ENCODE results near the gene KCNMB2.
"Not testable (repeated sequence)": the region's sequence is repeated elsewhere in the genome, so short reads cannot be mapped to it uniquely, and the experiment has no call there.

KCNMB2 gene

GRCh38 chr3:178859900-178860436, 323.7 kb downstream of the KCNMB2 start:
- not testable (repeated sequence) for DNase-seq (ENCODE audit: low read depth, low spot score)

DNA sequence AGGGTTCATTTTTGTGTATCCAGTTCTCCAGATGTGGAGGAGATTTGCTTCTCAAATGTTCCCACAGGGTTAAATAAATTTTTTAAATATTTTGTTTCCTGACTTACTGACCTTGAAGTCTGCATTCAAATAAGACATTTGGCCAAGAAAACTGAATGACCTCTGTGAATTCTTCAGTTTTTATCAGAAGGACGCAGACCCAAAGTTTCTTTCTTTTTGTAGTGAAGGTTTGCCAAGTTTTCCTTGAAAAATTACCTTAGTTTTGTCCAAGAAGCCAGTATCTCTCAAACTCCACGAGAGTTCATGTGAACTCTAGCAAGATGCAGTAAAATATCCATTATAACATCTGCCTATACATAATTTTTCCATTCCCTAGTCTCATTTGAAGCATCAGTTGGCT, 332.4 kb downstream of the KCNMB2 start:
- no peak for DNase-seq (ENCODE audit: low read depth, low spot score)

DNA sequence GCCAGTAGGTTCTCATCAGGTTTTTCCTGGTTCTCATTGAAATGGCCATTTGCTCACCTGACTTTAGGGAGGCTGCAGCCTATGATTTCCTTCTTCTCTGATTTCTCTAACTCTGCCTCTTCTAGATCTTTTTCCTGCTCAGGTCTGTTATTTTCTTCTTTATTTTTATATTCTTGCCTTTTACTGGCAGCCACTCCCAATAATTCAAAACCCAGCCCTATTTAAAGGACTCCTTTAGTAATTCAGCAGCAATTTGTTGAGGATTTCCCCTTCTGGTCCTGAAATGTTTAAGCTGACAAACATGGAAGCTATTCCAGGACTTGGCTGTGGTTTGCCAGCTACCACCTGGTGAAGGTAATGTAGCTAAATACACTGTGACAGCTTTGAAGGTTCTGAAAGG, 333.8 kb downstream of the KCNMB2 start:
- no peak for DNase-seq (ENCODE audit: low read depth, low spot score)

GRCh38 chr3:178875157-178875556, 338.9 kb downstream of the KCNMB2 start:
- DNase-seq (ENCODE audit: low read depth, low spot score) = no peak

GRCh38 chr3:178875836-178876235, 339.6 kb downstream of the KCNMB2 start:
- DNase-seq (ENCODE audit: low read depth, low spot score) = no peak

DNA sequence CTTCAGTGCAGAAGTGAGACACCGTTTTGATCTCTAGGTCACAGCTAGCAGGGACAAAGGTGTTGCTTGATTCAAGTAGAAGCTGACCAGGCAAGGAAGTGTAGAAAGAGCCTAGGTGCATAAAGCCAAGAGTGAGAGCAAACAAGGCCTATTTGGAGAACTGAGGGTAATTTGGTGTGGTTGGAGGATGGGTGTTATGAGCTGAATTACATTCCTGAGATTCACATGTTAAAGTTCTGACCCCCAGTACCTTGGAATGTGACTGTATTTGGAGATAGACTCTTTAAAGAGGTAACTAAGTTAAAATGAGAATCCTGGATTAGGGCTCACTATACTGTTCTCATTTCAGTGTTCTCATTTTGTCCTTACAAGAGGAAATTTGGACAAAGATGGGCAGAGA, 344.0 kb downstream of the KCNMB2 start:
- DNase-seq (ENCODE audit: low read depth, low spot score) = no peak
